Stimulated activated CD4-positive, alpha-beta T cell treated with anti-CD3 and anti-CD28 coated beads, TNF-alpha, amount 100 ng/mL, for 24 hours (primary cell): ENCODE results near the gene POU6F2.
"Not testable (repeated sequence)": the region's sequence is repeated elsewhere in the genome, so short reads cannot be mapped to it uniquely, and the experiment has no call there.

Experiments used
- DNase-seq, 3 experiments: peaks; one replicate each; pipeline ENCODE4 v3.0.0-alpha.2; 2020; ENCODE audit warnings: low read depth in 3 of 3

POU6F2 gene

GRCh38 chr7:39186671-39187070 lies 209.0 kb downstream of the POU6F2 start:
- no peak for DNase-seq

GRCh38 chr7:39187130-39187529 lies 209.4 kb downstream of the POU6F2 start:
- no peak for DNase-seq

DNA sequence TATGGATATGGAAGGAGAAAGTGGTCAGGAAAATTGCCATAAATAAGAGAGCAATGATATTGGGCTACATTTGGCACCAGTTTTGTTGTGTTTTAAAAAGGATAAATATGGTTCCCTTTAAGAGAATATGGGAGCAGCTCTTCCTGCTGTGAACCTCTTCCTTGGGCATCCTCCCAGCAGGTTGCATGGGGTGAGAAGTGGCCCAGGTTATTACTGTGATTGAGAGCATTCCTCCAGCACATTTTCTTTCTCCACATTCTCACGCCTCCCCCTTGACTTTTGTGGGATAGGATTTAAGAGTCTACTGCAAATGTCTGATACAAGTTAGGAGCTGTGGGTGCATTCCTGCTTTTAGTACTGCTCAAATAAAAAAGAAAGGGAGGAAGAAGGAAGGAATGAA lies 214.8 kb downstream of the POU6F2 start:
- no peak for DNase-seq

DNA sequence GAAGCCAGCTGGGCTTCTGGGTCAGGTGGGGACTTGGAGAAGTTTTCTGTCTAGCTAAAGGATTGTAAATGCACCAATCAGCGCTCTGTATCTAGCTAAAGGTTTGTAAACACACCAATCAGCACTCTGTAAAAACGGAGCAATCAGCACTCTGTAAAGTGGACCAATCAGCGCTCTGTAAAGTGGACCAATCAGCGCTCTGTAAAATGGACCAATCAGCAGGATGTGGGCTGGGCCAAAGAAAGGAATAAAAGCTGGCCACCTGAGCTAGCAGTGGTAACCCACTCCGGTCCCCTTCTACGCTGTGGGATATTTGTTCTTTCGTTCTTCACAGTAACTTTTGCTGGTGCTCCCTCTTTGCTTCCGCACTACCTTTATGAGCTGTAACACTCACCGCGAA lies 216.7 kb downstream of the POU6F2 start:
- DNase-seq, result not testable (repeated sequence)

GRCh38 chr7:39195967-39196366 lies 218.3 kb downstream of the POU6F2 start:
- DNase-seq, result no peak

DNA sequence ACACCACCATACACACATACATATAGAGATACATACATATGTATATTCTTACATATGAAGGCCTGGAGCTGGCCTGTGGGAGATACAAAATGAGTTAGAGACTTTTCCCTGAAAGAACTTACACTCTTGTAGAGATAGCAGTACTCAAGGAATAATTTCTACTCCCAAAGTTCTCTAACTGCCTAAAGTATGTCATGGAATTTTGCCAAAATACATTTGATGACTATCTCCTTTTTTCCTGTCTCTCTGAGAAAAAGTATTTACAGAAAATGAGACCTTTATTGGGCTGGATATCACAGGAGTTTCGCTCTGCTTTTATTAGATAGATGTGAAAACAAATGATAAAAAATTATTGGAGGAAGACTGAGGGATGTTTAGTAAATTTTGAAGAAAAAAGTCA lies 220.1 kb downstream of the POU6F2 start:
- DNase-seq, result no peak

DNA sequence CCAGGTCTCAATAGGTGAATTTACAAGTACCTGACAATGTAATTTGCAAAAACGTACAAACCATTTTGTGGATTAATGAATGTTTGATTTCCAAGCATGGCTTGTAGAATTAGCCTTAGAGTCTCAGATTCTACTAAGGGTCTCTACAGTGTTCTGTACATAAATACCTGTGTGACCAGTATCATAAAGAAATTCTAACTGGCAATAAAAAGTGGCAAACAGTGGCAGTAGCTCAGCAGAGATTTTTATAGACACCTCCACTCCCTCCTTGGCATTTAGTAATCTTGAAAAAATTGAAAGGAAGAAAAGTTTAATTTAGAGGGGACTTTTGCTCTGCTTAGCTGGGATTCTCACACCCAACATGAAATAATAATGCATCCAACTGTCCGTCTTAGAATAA lies 220.8 kb downstream of the POU6F2 start:
- DNase-seq, result no peak

- DNase-seq, result no peak
These were observed 221.3 kb downstream of the POU6F2 start for GRCh38 chr7:39199006-39199405.

DNA sequence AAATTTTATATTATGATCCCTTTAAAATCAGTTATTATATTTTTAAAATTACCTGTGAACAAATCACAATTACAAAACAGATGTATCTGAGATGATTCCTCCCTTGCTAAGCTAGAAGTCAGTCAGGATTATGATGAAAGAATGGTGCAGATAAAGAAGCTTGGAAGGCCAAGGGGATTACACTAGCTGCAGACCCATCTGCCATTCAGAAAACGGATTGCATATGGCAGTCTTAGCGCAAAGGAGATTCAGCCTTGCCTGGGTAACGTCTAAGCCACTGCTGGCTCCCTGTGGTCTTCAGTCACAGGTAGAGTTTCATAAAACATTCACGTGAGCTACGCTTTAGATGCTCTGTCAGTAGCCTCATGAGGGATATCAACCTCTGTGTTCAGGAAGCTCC lies 222.2 kb downstream of the POU6F2 start:
- DNase-seq, result no peak

GRCh38 chr7:39202041-39202440 lies 224.3 kb downstream of the POU6F2 start:
- DNase-seq, result no peak

- DNase-seq, result no peak
These were observed 232.7 kb downstream of the POU6F2 start for GRCh38 chr7:39210362-39210761.

DNA sequence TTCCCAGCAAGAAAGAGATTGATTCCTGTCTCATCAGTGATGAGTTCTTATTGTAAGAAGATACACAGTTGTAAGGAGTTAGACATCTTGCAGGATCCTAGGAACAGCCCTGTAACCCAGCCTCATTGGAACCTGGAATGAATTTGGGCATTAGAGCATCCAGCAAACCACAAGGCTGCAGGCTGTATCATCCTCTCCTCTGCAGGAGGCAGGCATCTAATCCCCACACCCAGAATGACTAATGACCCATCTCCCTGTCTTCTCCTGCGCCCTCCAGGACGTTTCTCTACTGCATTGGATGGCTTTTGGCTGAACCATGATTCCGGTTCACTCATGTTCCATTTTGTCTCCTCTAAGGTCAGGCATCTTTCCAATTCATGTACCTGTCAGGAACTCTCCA lies 233.9 kb downstream of the POU6F2 start:
- no peak for DNase-seq

- DNase-seq, result no peak
These were observed 235.2 kb downstream of the POU6F2 start for GRCh38 chr7:39212876-39213275.

- no peak for DNase-seq
These were observed 240.1 kb downstream of the POU6F2 start for GRCh38 chr7:39217783-39218182.

DNA sequence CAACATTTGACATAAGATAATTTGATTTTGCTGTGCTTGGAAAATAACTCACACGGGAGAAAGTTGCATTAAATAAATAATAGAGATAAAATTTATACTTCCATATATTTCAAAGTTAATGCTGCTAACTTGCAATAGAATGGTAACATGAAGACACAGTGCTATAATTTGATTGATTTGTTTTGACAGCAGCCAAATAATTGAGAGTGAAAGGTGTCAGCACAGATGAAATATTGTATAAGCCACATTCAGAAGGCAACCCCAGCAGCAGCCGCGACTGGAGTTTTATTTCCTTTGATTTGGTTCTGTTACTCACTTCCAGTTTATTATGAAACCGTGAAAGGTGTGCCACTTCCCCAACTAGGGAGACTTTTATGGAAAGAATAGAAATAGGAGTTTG lies 242.2 kb downstream of the POU6F2 start:
- DNase-seq, result no peak

DNA sequence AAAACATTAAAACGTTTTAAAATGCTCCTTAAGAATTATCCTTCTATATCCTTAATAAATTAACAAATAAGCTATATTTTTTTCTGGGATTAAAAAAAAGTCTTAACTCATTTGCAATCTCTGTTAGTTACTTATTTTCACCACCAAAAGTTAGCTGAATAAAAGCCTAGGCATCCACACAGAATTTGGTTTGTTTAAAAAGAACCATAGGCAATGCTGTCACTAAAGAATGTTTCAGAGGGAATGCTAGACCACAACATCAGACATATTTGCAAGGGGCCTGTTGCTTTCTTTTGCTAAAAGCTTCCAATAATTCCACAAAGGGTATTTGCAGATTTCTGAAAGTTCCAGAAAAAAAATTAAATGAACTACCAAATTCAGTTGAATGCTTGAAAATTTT lies 244.2 kb downstream of the POU6F2 start:
- DNase-seq, result no peak

DNA sequence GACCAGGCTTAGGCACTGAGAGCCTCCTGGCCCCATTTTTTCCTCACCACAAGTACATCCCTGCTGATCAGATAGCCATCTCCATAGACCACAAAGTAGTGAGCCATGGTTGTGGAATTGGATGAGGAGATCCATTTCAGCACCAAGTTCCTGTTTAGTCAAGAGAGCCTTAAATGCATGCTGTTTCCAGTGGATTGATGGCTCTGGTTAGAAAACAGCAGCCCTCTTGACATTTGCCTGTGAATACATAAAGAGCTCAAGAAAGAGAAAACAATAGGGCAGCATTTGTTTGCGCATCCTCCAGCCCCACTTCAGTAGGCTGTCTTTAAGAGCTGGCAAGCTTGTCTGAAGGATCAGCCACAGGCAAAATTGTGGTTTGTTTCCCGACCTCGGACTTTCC lies 251.2 kb downstream of the POU6F2 start:
- no peak for DNase-seq

GRCh38 chr7:39233851-39234529 lies 256.3 kb downstream of the POU6F2 start:
- no peak for DNase-seq

- no peak for DNase-seq
These were observed 260.6 kb downstream of the POU6F2 start for GRCh38 chr7:39238234-39238869.

GRCh38 chr7:39240864-39241263 lies 263.2 kb downstream of the POU6F2 start:
- no peak for DNase-seq

- DNase-seq, result no peak
These were observed 269.9 kb downstream of the POU6F2 start for GRCh38 chr7:39247576-39247975.

GRCh38 chr7:39248041-39248691 lies 270.5 kb downstream of the POU6F2 start:
- no peak for DNase-seq

GRCh38 chr7:39248692-39249090 lies 271.0 kb downstream of the POU6F2 start:
- DNase-seq, result no peak
